Measurements from ENCODE around the gene NRM. TPM values are rescaled to one million over a fixed set of nuclear protein-coding genes. Genes with fewer than 3 reads are reported as not detected.
"Not testable (repeated sequence)": the region's sequence is repeated elsewhere in the genome, so short reads cannot be mapped to it uniquely, and the experiment has no call there.

NRM gene
- total RNA-seq, 2 experiments from 2014 or later, result 43.1 to 58.8 TPM

GRCh38 chr6:30672445-30673253 lies 18.1 kb downstream of the NRM start, which contains the start of gene DHX16:
Gene DHX16, minus strand, starts transcription at chr6:30673006. Its CDS starts 165 bp downstream, at chr6:30672841.
- H3K9me3 Mint-ChIP-seq, result no peaks in the 10 kb centered on the region
- peak within 1 kb of the TSS; percentile 91 for H3K4me3 Mint-ChIP-seq
- peak; percentile 96 for DNase-seq
- H3K4me1 Mint-ChIP-seq, result peaks cover 45% of the 10 kb centered on the region
- H3K36me3 Mint-ChIP-seq (ENCODE audit: low read depth), result peaks cover 41% of the 10 kb centered on the region
- no peaks in the 10 kb centered on the region for H3K27me3 Mint-ChIP-seq
- ChIA-PET POLR2A (interaction anchor here (0.5 to 1.0 kb wide), 3 partner anchors 21 to 876 kb away, joined by 3 to 4 read pairs (median 3); no protein-coding TSS in a partner anchor), CTCF (interaction anchor here (0.6 to 3.0 kb wide), 28 partner anchors 8 to 206 kb away, joined by 3 to 20 read pairs (median 5); partner anchors contain the start of genes ATAT1, MDC1 and MRPS18B)
- H3K27ac Mint-ChIP-seq, result peak within 1 kb of the TSS; percentile 84

- H3K27me3 Mint-ChIP-seq, result no peaks in the 10 kb centered on the region
- no peaks in the 10 kb centered on the region for H3K9me3 Mint-ChIP-seq
- H3K36me3 Mint-ChIP-seq (ENCODE audit: low read depth), result peaks cover 29% of the 10 kb centered on the region
- CTCF ChIA-PET, result interaction anchor here (1.4 to 3.0 kb wide), 5 partner anchors 10 to 123 kb away, joined by 3 to 20 read pairs (median 13); no protein-coding TSS in a partner anchor
- peaks cover 42% of the 10 kb centered on the region for H3K4me1 Mint-ChIP-seq
- H3K4me3 Mint-ChIP-seq, result peak overlapping the region; percentile 91
- POLR2A ChIA-PET, result no interaction called here
- DNase-seq, result no peak
- peak overlapping the region; percentile 15 for H3K27ac Mint-ChIP-seq
Observed at GRCh38 chr6:30670760-30671527, 19.8 kb downstream of the NRM start.

GRCh38 chr6:30666300-30666699 lies 24.5 kb downstream of the NRM start:
- H3K27me3 Mint-ChIP-seq, POLR2A ChIA-PET, H3K4me3 Mint-ChIP-seq, DNase-seq, H3K9me3 Mint-ChIP-seq: not testable (repeated sequence)
- Mint-ChIP-seq H3K27ac (peak overlapping the region; percentile 28), H3K36me3 (ENCODE audit: low read depth) (peaks cover 51% of the 10 kb centered on the region), H3K4me1 (peaks cover 29% of the 10 kb centered on the region)
- CTCF ChIA-PET, result interaction anchor here (0.6 to 2.3 kb wide), 4 partner anchors 13 to 44 kb away, joined by 3 to 11 read pairs (median 4); no protein-coding TSS in a partner anchor

GRCh38 chr6:30664994-30665767 lies 25.6 kb downstream of the NRM start:
- no peak overlapping the region for H3K4me3 Mint-ChIP-seq
- H3K4me1 Mint-ChIP-seq, result peaks cover 19% of the 10 kb centered on the region
- CTCF ChIA-PET, result interaction anchor here (0.8 to 2.3 kb wide), 9 partner anchors 12 to 129 kb away, joined by 3 to 11 read pairs (median 4); partner anchors contain the start of gene MDC1
- no peak for DNase-seq
- peaks cover 45% of the 10 kb centered on the region for H3K36me3 Mint-ChIP-seq (ENCODE audit: low read depth)
- POLR2A ChIA-PET, result no interaction called here
- H3K27ac Mint-ChIP-seq, result no peak overlapping the region
- H3K9me3 Mint-ChIP-seq, result no peaks in the 10 kb centered on the region
- H3K27me3 Mint-ChIP-seq, result no peaks in the 10 kb centered on the region

DNA sequence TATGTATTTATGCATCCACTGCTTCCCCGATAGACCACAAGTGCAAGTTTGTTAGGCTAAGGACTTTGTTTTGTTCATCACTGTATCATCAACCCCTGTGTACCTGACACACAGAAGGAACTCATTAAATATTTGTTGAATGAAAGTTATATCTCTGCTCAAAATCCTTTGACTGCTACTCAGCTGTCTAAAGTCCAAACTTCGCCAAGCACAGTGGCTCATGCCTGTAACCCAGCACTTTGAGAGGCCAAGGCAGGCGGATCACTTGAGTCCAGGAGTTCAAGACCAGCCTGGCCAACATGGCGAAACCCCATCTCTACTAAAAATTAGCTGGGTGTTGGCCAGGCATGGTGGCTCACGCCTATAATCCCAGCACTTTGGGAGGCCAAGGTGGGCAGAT lies 32.9 kb downstream of the NRM start:
- H3K4me1 Mint-ChIP-seq, H3K27ac Mint-ChIP-seq: not testable (repeated sequence)

GRCh38 chr6:30657454-30657853 lies 33.3 kb downstream of the NRM start:
- CTCF ChIA-PET, result interaction anchor here (0.8 to 1.7 kb wide), 5 partner anchors 14 to 65 kb away, joined by 3 to 5 read pairs (median 4); partner anchors contain the start of gene DHX16
- POLR2A ChIA-PET, result no interaction called here
- peaks cover 43% of the 10 kb centered on the region for H3K36me3 Mint-ChIP-seq (ENCODE audit: low read depth)

More for the DNA sequence above, 32.9 kb downstream of the NRM start:
- DNase-seq, H3K4me3 Mint-ChIP-seq, H3K9me3 Mint-ChIP-seq, H3K27me3 Mint-ChIP-seq, POLR2A ChIA-PET: not testable (repeated sequence)
- CTCF ChIA-PET, result interaction anchor here (1.3 to 2.5 kb wide), 4 partner anchors 9 to 73 kb away, joined by 3 to 5 read pairs (median 5); partner anchors contain the start of gene DHX16
- H3K36me3 Mint-ChIP-seq (ENCODE audit: low read depth), result peaks cover 47% of the 10 kb centered on the region

DNA sequence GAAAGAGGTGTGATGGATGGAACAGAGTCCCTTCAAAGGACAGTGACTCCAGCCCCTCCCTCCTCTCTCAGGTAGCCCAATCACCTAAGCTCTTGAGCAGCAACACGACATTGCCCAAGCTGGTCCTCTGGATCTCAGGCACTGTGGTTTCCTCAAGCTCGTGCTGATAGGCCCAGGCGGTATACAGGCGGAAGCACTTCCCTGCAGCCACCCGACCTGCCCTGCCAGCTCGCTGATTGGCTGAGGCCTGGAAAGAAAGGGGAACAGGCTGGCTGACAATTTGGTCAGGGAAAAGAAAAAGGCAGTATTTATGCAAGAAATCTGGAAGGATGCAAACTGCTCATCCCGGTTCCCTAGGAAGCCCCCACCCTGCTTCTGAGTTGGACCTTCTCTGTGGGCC lies 34.3 kb downstream of the NRM start:
- no peak overlapping the region for H3K4me3 Mint-ChIP-seq
- H3K9me3 Mint-ChIP-seq, result no peaks in the 10 kb centered on the region
- no peaks in the 10 kb centered on the region for H3K27me3 Mint-ChIP-seq
- no peak overlapping the region for H3K27ac Mint-ChIP-seq
- no peak for DNase-seq
- POLR2A ChIA-PET, result no interaction called here
- H3K4me1 Mint-ChIP-seq, result peaks cover 2% of the 10 kb centered on the region
- CTCF ChIA-PET, result interaction anchor here (0.8 to 1.5 kb wide), 6 partner anchors 13 to 115 kb away, joined by 3 to 4 read pairs (median 3); no protein-coding TSS in a partner anchor
- H3K36me3 Mint-ChIP-seq (ENCODE audit: low read depth), result peaks cover 43% of the 10 kb centered on the region

More at GRCh38 chr6:30657454-30657853, 33.3 kb downstream of the NRM start:
- DNase-seq, result no peak
- peaks cover 2% of the 10 kb centered on the region for H3K4me1 Mint-ChIP-seq
- H3K27ac Mint-ChIP-seq, result no peak overlapping the region
- no peaks in the 10 kb centered on the region for H3K27me3 Mint-ChIP-seq
- no peaks in the 10 kb centered on the region for H3K9me3 Mint-ChIP-seq
- no peak overlapping the region for H3K4me3 Mint-ChIP-seq

- ChIA-PET POLR2A (no interaction called here), CTCF (interaction anchor here (0.9 to 1.5 kb wide), 4 partner anchors 23 to 115 kb away, joined by 3 to 4 read pairs (median 3); no protein-coding TSS in a partner anchor)
- H3K27me3 Mint-ChIP-seq, result no peaks in the 10 kb centered on the region
- H3K27ac Mint-ChIP-seq, result no peak overlapping the region
- no peak overlapping the region for H3K4me3 Mint-ChIP-seq
- H3K36me3 Mint-ChIP-seq (ENCODE audit: low read depth), result peaks cover 48% of the 10 kb centered on the region
- DNase-seq, result no peak
- no peaks in the 10 kb centered on the region for H3K9me3 Mint-ChIP-seq
- H3K4me1 Mint-ChIP-seq, result peaks cover 2% of the 10 kb centered on the region
Observed at GRCh38 chr6:30655743-30656094, 35.1 kb downstream of the NRM start.

- CTCF ChIA-PET, result interaction anchor here (1.0 to 1.2 kb wide), 2 partner anchors 45 to 114 kb away, joined by 3 read pairs; no protein-coding TSS in a partner anchor
- H3K36me3 Mint-ChIP-seq (ENCODE audit: low read depth), result peaks cover 48% of the 10 kb centered on the region
- DNase-seq, result no peak
- no peaks in the 10 kb centered on the region for H3K27me3 Mint-ChIP-seq
- H3K4me1 Mint-ChIP-seq, result peaks cover 2% of the 10 kb centered on the region
- H3K9me3 Mint-ChIP-seq, result no peaks in the 10 kb centered on the region
- POLR2A ChIA-PET, result interaction anchor here (0.6 kb wide), 1 partner anchor 45 kb away, joined by 3 read pairs; no protein-coding TSS in a partner anchor
- H3K27ac Mint-ChIP-seq, result no peak overlapping the region
- H3K4me3 Mint-ChIP-seq, result no peak overlapping the region
Observed at GRCh38 chr6:30654798-30655742, 35.7 kb downstream of the NRM start.

- Mint-ChIP-seq H3K27ac (no peak overlapping the region), H3K9me3 (no peaks in the 10 kb centered on the region), H3K4me1 (peaks cover 16% of the 10 kb centered on the region), H3K36me3 (ENCODE audit: low read depth) (peaks cover 35% of the 10 kb centered on the region), H3K4me3 (no peak overlapping the region), H3K27me3 (no peaks in the 10 kb centered on the region)
- ChIA-PET CTCF (interaction anchor here (0.6 to 1.3 kb wide), 3 partner anchors 19 to 80 kb away, joined by 3 to 4 read pairs (median 3); no protein-coding TSS in a partner anchor), POLR2A (interaction anchor here (0.7 kb wide), 1 partner anchor 21 kb away, joined by 4 read pairs; no protein-coding TSS in a partner anchor)
- DNase-seq, result no peak
Observed at GRCh38 chr6:30651143-30651542, 39.6 kb downstream of the NRM start.

All from activated CD4-positive, alpha-beta T cell treated with anti-CD3 and anti-CD28 coated beads, Interleukin-2, amount 10 ng/mL, durations not matched to agents 7 days and 5 days (primary cell).